Activated T-helper 1 cell treated with anti-CD3 and anti-CD28 coated beads, Interleukin-2, amount 50 U/mL, for 16 hours (primary cell): ENCODE measurements around the gene PLXNA3.

Experiments
- DNase-seq, 2 donors: peaks; one replicate each; pipeline ENCODE4 v3.0.0-alpha.2; 2020; ENCODE audit warnings: low read depth in 1 of 2, low spot score in 1 of 2

Gene PLXNA3

DNA sequence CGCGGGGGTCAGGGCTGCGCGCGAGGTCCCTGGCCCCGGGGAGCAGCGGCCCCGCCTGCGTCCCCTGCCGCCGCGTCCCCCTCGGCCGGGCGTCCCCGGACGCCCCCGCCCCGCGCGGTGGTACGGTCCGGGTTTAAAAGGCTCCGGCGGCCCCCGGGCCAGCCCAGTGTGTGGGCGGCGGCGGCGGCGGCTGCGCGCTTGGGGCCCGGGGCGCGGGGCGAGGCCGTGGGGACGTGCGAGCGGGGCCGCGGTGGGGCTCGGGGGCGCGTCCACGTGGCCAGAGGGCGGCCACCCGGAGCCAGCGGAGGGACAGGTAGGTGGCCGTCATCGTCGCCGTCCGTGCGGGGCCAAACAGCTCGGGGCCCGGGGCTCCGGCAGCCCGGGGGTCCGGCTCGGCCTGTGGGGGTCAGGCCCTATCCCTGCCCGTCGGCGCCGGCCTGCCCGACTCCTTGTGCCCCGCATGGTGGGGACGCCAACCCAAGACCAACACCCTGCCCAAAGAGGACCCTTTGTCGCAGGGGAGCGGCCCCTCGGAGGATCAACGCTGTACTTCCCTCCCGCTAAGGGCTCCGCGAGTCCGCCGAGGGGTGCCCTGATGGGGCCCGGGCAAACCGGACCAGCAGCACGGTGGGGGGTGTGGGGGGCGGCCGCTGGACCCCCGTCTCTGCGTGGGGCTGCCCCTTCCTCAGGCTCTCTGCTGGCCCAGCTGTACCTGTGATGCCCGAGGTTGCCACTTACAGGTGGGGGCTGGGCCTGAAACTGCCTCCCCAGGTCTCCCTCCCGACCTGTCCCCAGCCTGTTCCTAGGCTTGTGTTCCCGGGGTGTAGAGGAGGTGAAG, at the start of gene PLXNA3:
Gene PLXNA3, plus strand, starts transcription at position 166 of the 838 bp plus-strand sequence. CDS start 1,903 bp downstream, outside the sequence.
- DNase-seq = peak; percentile 47 to 50

DNA sequence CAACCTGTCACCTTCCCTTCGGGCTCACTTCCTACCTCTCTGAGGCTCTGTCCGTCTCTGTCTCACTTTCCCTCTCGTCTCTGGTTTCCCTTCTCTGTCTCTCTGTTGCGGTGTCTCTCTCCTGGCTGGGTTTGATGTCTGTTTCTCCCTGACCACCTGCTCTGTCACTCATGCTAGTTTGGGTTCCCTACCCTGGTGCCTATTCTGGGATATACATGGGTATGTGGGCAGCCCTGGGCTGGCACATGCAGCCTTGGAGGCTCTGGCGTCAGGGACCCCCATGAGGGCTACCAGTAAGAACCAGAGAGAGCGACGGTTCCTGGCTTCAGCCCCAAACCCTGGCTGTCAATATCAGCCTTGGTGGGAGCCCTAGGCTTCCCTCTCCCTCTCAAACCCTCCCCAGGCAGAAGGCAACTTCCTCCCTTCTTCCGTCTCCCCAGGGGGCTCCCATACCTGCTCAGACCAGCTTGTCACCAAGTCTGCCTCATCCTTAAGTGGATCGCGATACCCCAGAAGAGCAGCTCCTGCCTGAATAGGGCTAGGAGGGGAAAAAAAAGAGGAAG, 49.3 kb upstream of the PLXNA3 start:
- no peak for DNase-seq

DNA sequence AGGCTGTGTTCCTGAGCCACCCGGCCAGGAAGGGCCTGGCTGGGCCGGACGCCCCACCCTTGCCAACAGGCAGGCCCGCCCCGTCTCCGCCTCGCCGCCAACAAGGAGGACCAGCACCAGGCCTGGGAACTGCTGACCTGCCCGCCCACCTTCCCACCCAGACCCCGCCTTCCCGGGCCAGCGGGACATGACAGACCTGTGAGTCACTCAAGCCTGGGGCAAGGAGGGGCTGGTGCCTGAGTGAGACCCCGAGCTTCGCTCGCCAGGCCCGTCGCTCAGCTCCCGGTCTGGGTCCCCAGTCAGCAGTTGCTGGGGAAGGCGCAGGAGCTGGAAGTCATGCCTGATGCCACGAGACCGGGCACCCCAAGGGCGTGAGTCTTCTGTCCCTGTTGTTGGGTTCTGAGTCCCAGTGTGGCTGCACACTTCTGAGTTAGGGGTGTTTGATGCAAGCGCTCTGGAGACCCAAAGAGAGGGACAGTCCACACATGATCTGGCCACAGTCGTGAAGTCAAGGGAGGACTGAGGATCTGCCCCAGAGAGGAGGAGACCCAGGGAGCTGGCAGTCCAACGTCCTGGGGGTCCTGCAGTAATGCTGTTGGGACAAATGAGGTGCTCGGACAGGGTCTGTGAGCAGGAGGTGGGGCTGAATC, 48.7 kb upstream of the PLXNA3 start, which contains the start of gene DNASE1L1:
Gene DNASE1L1, minus strand, starts transcription at position 33 of the 650 bp plus-strand sequence. CDS start 3,686 bp downstream, outside the sequence.
- no peak for DNase-seq

DNA sequence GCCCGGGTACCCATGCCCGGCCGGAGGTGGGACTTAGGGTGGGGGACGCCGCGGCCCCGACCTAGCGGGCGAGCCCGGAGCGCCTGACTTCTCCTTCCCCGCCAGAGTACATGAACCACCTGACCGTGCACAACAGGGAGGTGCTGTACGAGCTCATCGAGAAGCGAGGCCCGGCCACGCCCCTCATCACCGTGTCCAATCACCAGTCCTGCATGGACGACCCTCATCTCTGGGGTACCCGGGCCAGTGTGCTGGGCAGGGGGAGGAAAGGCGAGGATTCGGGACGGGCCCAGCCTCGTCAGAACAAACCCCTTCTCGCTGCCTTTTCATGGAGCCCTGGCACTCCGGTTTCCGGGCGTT, 46.1 kb upstream of the PLXNA3 start:
- DNase-seq = no peak

DNA sequence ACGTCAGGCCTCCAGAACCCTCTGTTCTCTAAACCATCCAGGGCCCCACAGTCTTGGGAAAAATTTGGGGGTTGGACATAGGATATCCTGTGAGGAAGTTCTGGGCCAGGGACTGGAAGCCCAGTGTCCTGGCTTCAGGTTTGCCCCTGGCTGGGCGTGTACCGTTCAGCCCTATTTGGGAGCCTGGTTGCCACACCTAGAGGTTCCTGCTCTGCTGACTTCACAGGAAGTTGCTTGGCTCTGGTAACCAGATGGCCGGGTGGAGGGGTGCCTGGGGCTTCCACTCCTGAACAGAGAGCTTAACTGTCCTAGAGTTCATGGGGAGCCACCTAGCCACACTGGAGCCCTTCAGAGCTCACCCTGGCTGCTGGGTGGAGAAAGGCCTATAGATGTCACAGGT, 45.6 kb upstream of the PLXNA3 start:
- no peak for DNase-seq

DNA sequence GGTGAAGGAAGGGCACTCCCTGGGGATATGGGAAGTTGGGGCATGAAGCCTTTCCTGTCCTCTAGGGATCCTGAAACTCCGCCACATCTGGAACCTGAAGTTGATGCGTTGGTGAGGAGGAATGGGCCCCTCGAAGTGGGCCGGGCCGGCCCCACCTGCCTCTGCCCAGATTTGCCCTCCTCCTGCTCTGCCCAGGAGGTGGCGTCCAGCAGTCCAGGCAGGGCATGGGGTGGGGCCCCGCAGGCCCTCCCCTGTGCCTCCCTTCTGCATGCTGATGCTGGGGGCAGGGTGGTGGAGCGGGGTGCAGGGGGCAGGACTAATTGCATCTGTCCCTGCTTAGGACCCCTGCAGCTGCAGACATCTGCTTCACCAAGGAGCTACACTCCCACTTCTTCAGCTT, 44.9 kb upstream of the PLXNA3 start:
- no peak for DNase-seq

DNA sequence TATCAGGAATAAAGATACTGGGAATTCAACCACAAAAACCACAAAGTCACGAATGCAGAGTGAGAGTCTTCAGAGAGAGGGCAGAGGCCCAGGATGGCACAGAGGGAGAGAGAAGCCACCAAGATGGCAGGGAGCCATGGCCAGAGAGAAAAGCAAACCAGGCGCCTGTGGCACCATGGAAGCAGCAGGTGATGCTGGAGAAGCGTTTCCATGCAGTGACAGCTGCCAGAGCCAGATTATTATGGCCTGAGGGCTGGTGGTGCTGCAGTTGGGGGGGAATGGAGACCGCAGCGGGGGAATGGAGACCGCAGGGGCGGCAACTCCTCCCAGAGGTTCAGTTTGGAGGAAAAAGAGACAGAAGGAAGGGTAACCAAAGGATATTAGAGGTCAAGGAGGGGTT, 40.9 kb upstream of the PLXNA3 start:
- DNase-seq = no peak

GRCh38 chrX:154419189-154419588, 38.9 kb upstream of the PLXNA3 start:
- no peak for DNase-seq

- DNase-seq = no peak
Measured at GRCh38 chrX:154419688-154420401, 38.2 kb upstream of the PLXNA3 start.

GRCh38 chrX:154420402-154420756, 37.7 kb upstream of the PLXNA3 start:
- no peak for DNase-seq

DNA sequence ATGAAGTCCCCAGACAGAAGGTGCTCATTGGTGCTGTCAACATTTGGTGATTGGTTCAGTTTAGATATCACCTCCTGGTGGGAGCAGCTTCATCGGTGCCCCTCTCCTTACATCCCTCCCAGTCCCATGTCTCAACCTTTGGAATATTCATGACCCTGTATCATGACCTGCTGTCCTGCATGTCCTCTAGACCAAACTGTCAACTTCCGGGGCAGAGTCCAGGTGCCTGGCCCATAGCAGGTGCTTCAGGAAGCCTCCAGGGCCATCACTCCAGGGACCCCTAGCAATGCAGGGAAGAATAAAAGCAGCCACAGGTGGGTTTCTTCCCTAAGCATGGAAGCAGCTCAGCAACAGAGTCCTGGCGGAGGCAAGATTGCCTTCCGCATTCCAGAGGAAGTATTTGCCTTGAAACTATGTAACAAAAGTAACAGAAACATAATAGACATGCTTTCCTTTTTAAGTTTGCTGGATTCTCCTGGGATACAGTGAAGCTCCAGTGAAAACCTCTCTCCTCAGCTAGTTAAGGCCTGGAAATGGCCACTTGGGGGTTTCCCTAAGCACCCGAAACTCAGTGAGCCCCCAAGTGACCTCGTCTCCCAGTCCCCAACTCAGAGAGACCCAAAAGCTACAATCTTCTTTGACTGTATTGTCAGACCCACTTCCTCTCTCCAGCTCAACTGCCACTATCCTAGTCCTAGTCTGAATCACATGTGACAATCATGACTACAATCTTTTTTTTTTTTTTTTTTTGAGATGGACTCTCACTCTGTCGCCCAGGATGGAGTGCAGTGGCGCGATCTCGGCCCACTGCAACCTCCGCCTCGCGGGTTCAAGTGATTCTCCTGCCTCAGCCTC, 30.9 kb upstream of the PLXNA3 start:
- DNase-seq = no peak

GRCh38 chrX:154428176-154429171, 29.6 kb upstream of the PLXNA3 start, which contains the start of gene ATP6AP1:
Gene ATP6AP1, plus strand, starts transcription at chrX:154428677. Its CDS starts 16 bp downstream, at chrX:154428693.
- DNase-seq = peak; percentile 67 to 80

DNA sequence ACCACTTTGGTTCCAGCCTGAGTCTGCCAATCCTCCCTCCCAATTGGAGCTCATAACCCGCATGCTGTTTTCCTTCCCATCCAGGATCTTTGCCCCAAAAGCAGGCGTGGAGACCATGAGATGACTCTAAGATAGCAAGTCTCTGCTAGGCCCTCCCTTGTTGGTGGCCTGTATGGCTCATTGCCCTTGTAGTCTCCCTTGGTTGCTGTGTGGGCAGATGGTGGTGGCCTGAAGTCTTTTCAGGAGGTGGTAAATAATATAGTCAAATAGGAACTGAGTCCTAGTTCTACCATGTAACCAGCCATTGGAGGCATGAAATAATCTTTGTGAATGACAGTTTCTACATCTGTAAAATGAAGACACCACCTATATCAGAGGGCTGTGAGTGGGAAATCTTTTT, 28.4 kb upstream of the PLXNA3 start:
- DNase-seq = no peak

- no peak for DNase-seq
Measured at GRCh38 chrX:154430479-154430878, 27.6 kb upstream of the PLXNA3 start.

DNA sequence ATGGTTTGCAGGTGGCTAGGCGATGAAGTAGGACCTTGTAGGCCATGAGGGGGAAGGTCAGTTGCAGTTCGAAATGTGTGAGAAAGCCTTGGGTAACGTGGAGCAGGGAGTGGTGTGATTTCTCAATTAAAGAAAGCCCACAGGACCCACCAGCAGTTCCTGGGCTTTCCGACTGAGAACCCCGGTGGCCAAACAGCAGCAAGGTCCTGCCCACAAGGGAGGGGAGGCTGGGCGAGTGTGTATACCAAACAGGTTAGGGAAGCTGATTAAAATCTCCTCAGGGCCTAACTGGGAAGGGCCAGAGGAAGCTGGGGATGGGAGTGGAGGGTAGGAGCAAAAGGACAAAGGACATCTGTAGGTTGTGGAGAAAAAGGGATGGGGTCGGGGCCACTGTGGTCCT, 27.2 kb upstream of the PLXNA3 start:
- DNase-seq = no peak

DNA sequence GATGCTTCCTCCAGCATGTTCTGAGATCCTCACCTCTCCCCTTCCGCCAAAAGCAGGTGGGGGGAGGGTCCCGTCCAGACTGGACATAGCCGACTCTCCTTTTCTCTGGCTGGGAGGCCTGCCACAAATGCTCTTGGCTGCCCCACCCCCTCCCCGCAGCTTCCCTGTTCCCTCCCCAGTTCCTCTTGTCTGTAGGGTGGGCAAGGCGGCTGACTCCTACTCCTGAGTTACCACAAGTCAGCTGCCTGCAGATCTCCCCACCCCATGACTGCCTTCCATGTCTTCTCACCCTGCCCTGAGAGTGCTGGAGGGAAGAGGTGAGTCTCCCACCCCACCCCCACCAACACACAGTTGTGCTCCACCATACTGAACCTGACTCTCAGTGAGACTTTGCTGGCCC, 26.7 kb upstream of the PLXNA3 start:
- no peak for DNase-seq

- no peak for DNase-seq
Measured at GRCh38 chrX:154432210-154432609, 25.9 kb upstream of the PLXNA3 start.

- no peak for DNase-seq
Measured at GRCh38 chrX:154433605-154434004, 24.5 kb upstream of the PLXNA3 start.

- no peak for DNase-seq
Measured at GRCh38 chrX:154434394-154435168, 23.5 kb upstream of the PLXNA3 start.
